ENCODE measurements around the gene NFIC. TPM values are rescaled to one million over a fixed set of nuclear protein-coding genes. Genes with fewer than 3 reads are reported as not detected.

NFIC gene
- total RNA-seq, 2 donors from 2014 or later: 52.4 to 57.8 TPM

DNA sequence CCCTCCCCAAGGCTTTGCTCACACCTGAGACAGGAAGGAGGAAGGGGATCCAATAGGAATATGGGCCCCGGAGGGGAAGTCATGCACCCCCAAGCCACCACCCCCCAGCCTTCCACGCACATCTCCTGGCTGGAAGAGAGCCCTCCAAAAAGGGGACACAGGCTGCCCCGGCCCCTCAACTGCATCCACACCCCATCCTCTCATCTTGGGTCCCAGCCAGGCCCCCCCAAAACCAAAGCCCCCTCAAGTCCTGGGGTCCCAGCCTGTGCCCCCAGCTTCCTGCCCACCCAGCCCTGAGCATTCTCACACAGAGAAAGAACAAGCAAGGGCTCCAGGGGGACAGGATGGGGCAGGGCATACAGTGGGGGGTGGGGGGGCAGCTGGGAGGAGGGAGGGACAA is 101.8 kb downstream of the NFIC start:
- intact Hi-C loops (cut with DNase I, micrococcal nuclease): no loop called here
- no peak for DNase-seq
- ATAC-seq: no peak

GRCh38 chr19:3469638-3470499 is 103.5 kb downstream of the NFIC start:
- intact Hi-C loops (cut with DNase I, micrococcal nuclease): loop anchor here in 1 of 2 donors (10.0 kb wide), 1 partner anchor 145 kb away; no protein-coding TSS in a partner anchor
- DNase-seq (no peak), ATAC-seq (no peak)

- intact Hi-C loops (cut with DNase I, micrococcal nuclease): loop anchor here in 1 of 2 donors (10.0 kb wide), 1 partner anchor 146 kb away; no protein-coding TSS in a partner anchor
- ATAC-seq: no peak
Observed at GRCh38 chr19:3470500-3471128, 104.2 kb downstream of the NFIC start.

DNA sequence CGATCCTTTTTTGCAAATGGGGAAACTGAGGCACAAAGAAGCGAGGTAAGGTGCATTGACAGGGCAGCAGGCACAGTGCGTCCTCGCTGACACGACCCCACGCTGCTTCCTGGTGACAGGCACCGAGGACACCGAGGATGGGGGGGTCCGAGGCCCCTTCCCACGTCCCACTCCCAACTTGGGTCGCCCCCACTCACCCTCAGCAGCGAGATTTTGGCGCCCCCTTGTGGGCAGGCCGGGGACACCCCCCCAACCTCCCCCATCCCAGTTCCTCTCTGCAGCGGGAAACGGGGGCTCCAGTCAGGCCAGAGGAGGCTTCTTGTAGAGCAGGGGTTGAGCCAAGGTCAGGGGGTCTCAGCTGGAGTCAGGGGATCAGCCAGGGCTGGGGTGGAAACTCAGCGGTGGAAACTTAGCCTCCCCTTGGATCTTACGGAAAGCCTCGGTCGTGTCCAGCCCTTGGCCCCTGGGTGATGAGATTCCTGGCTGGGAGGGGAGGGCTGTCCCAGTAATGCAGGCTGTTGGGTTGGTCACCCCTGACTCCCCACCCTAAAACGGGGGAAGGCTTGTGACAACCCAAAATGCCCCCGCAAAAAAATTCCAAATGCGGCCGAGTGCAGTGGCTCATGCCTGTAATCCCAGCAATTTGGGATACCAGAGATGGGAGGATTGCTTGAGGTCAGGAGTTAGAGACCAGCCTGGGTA is 105.7 kb downstream of the NFIC start:
- peak in 1 of 2 donors; percentile 46 for DNase-seq
- intact Hi-C loops (cut with DNase I, micrococcal nuclease): loop anchor here in 1 of 2 donors (10.0 kb wide), 1 partner anchor 147 kb away; no protein-coding TSS in a partner anchor
- peak; percentile 27 for ATAC-seq

More at GRCh38 chr19:3470500-3471128, 104.2 kb downstream of the NFIC start:
- no peak for DNase-seq

DNA sequence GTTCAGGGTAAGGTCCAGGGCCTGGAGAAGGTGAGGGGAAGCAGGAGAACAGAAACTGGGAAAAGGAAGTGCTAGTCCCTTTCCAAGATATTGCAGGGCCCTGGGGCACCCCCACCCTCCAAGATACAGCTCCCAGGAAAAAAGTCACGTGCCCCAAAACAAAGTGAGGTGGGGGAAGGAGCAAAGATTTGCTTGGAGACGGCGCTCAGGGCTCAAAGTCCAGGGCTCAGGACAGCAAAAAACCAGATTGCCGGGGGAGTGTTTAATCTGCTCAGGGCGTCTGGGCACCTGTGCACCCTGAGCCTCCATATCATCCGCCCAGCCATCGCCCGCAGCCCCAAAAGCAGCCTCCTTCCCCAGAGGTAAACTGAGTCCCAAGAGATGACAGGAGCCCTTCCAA is 107.6 kb downstream of the NFIC start:
- DNase-seq: peak; percentile 64 to 74
- peak; percentile 79 for ATAC-seq
- intact Hi-C loops (cut with DNase I, micrococcal nuclease): loop anchor here in 1 of 2 donors (10.0 kb wide), 1 partner anchor 149 kb away; no protein-coding TSS in a partner anchor

DNA sequence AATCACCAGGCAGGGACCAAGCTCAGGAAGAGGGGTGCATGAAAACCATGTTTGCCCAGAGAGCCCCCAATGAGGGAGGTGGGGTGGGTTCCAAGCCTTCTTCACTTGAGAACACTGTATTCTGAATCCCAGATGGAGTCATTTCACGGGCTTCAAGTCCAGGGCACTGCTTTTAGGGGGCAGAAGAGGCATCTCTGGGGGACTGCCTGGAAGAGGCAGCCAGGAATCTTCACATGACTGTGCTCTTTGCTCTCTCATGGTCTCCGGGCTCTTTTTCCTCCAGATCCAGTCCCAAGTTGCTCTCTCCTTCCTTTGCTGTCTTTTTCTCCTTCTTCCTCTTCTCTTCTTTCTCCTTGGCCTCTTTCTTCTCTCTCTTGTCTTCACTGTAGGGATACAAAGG is 108.2 kb downstream of the NFIC start:
- ATAC-seq (no peak), DNase-seq (no peak)
- intact Hi-C loops (cut with DNase I, micrococcal nuclease): loop anchor here (5.0 to 10.0 kb wide), 2 partner anchors 150 to 152 kb away; no protein-coding TSS in a partner anchor

- DNase-seq (no peak), ATAC-seq (no peak)
- intact Hi-C loops (cut with DNase I, micrococcal nuclease): loop anchor here (5.0 to 10.0 kb wide), 2 partner anchors 151 to 153 kb away; no protein-coding TSS in a partner anchor
Observed at GRCh38 chr19:3475449-3475848, 109.1 kb downstream of the NFIC start.

GRCh38 chr19:3476830-3477229 is 110.4 kb downstream of the NFIC start:
- ATAC-seq (no peak), DNase-seq (no peak)
- intact Hi-C loops (cut with DNase I, micrococcal nuclease): loop anchor here (5.0 to 10.0 kb wide), 2 partner anchors 152 to 155 kb away; no protein-coding TSS in a partner anchor

DNA sequence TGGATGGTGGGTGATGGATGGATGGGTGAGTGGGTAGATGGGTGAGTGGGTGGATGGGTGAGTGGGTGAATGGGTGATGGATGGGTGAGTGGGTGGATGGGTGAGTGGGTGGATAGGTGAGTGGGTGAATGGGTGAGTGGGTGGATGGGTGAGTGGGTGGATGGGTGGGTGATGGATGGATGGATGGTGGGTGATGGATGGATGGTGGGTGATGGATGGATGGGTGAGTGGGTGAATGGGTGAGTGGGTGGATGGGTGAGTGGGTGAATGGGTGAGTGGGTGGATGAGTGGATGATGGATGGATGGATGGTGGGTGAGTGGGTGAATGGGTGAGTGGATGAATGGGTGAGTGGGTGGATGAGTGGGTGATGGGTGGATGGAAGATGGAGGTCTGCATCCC is 111.1 kb downstream of the NFIC start:
- intact Hi-C loops (cut with DNase I, micrococcal nuclease): loop anchor here (5.0 to 10.0 kb wide), 2 partner anchors 153 to 155 kb away; no protein-coding TSS in a partner anchor
- DNase-seq: no peak
- no peak for ATAC-seq

DNA sequence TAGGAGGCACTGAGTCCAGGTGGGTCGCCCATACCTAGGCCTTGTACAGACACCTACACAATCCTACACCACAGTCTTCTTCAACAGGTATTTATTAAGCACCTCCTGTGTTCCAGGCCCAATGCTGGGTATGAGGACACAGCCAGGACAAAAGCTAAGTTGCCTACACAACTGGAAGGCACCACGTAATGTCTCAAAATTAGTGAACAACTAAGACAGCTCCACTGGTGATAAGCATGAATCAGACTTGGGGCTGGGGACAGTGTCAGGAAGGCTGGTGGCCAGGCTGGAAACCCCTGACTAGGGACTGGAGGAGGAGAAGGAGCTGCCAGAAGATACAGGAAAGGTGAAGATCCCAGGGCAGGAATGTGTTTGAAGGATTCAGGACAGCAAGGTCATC is 111.6 kb downstream of the NFIC start:
- DNase-seq (no peak), ATAC-seq (no peak)
- intact Hi-C loops (cut with DNase I, micrococcal nuclease): loop anchor here (5.0 to 10.0 kb wide), 2 partner anchors 153 to 156 kb away; no protein-coding TSS in a partner anchor

- intact Hi-C loops (cut with DNase I, micrococcal nuclease): loop anchor here (5.0 to 10.0 kb wide), 2 partner anchors 154 to 156 kb away; no protein-coding TSS in a partner anchor
- ATAC-seq: no peak
- no peak for DNase-seq
Observed at GRCh38 chr19:3478409-3479176, 112.2 kb downstream of the NFIC start.

DNA sequence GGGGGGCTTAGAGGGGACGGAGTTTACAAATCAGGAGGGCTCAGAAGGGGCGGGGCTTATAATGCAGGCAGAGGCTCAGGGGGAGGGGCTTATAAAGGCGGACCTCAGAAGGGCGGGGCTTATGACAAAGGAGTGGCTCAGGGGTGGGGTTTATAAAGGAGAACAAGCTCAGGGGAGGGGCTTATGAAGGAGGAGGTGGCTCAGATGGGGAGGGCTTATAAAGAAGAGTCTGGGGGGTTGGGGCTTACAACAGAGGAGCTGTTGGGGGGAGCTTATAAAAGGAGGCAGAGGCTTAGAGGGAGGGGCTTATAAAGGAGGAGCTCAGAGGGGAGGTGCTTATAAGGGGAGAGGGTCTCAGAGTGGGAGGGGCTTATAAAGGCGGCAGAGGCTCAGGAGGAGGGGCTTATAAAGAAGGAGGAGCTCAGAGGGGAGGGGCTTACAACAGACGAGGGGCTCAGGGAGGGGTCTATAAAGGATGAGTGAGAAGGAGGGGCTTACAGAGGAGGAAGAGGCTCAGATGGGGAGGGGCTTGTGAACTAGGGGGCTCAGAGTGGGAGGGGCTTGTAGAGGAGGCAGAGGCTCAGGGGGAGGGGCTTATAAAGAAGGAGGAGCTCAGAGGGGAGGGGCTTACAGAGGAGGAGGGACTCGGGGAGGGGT is 112.9 kb downstream of the NFIC start:
- intact Hi-C loops (cut with DNase I, micrococcal nuclease): loop anchor here (5.0 to 10.0 kb wide), 2 partner anchors 155 to 157 kb away; no protein-coding TSS in a partner anchor
- DNase-seq (peak in 1 of 2 donors; percentile 58), ATAC-seq (peak; percentile 12)

- DNase-seq (peak; percentile 52 to 59), ATAC-seq (peak; percentile 42)
- intact Hi-C loops (cut with DNase I, micrococcal nuclease): loop anchor here (5.0 to 10.0 kb wide), 2 partner anchors 155 to 158 kb away; no protein-coding TSS in a partner anchor
Observed at GRCh38 chr19:3479834-3480215, 113.4 kb downstream of the NFIC start.

GRCh38 chr19:3480383-3481091 is 114.2 kb downstream of the NFIC start, which contains the start of gene SMIM24:
TSS of gene SMIM24 (minus strand) at chr19:3480525. CDS start at chr19:3480463, 62 bp downstream.
- intact Hi-C loops (cut with DNase I, micrococcal nuclease): no loop called here
- ATAC-seq: peak; percentile 78
- DNase-seq: peak; percentile 85 to 89

- DNase-seq: no peak
- intact Hi-C loops (cut with DNase I, micrococcal nuclease): no loop called here
- ATAC-seq: no peak
Observed at GRCh38 chr19:3481241-3482090, 115.1 kb downstream of the NFIC start.
